Common myeloid progenitor, CD34-positive (primary cell): Measurements from ENCODE around the gene MMS19.
"Not testable (repeated sequence)": the region's sequence is repeated elsewhere in the genome, so short reads cannot be mapped to it uniquely, and the experiment has no call there.

ENCODE experiments used
- CTCF ChIA-PET: fragments of 350-600 bp; sonication (Branson Sonifier 250); formaldehyde crosslinking; loops from one replicate; lab custom pipeline; 2021; ENCODE audit warnings: antibody characterized with exemption; lab: Charles Lee
- POLR2A ChIA-PET: fragments of 350-600 bp; sonication (Branson Sonifier 250); formaldehyde crosslinking; loops from one replicate; lab custom pipeline; 2021; ENCODE audit warnings: antibody characterized with exemption; lab: Charles Lee
- DNase-seq, 3 donors: peaks; one replicate each; pipeline versions ENCODE4 v3.0.0 to v3.0.0-alpha.2; 2013
- H3K27ac ChIP-seq, 2 experiments: 1 replicate in 1 of 2; 2 replicates in 1 of 2; pipeline ENCODE4 v1.7.0; 2013; ENCODE audit warnings: inconsistent platforms in 2 of 2, low read length in 2 of 2, mild to moderate bottlenecking in 2 of 2, low read depth in 1 of 2, moderate library complexity in 1 of 2; ENCODE audit not compliant: severe bottlenecking in 2 of 2, insufficient read depth in 1 of 2, poor library complexity in 1 of 2
- H3K27me3 ChIP-seq, 5 experiments: replicated peaks in 2 of 5; 1 replicate in 3 of 5; 2 replicates in 2 of 5; pipeline versions ENCODE4 v1.6.1 to v1.7.0; 2013; ENCODE audit warnings: low read length in 4 of 5, mild to moderate bottlenecking in 2 of 5, moderate library complexity in 2 of 5, inconsistent platforms in 1 of 5; ENCODE audit not compliant: insufficient read depth in 5 of 5, control insufficient read depth in 4 of 5
- H3K36me3 ChIP-seq, 4 experiments: 1 replicate in 2 of 4; 2 replicates in 2 of 4; pipeline versions ENCODE4 v1.6.1 to v1.7.0; 2013; ENCODE audit warnings: low read length in 3 of 4, control low read depth in 1 of 4, mild to moderate bottlenecking in 1 of 4; ENCODE audit not compliant: control insufficient read depth in 4 of 4, insufficient read depth in 4 of 4
- H3K4me1 ChIP-seq, 4 experiments: 1 replicate in 3 of 4; 2 replicates in 1 of 4; pipeline versions ENCODE4 v1.6.1 to v1.7.1; 2013; ENCODE audit warnings: low read length in 3 of 4, mild to moderate bottlenecking in 3 of 4, control low read depth in 1 of 4, inconsistent platforms in 1 of 4, moderate library complexity in 1 of 4; ENCODE audit not compliant: control insufficient read depth in 4 of 4, insufficient read depth in 4 of 4; ENCODE audit errors: control extremely low read depth in 1 of 4
- H3K4me3 ChIP-seq, 7 experiments: 1 replicate in 4 of 7; 2 replicates in 3 of 7; pipeline versions ENCODE4 v1.5.1 to v1.7.0; 2013; ENCODE audit warnings: mild to moderate bottlenecking in 7 of 7, low read length in 6 of 7, moderate library complexity in 6 of 7, inconsistent platforms in 2 of 7, low read depth in 2 of 7, control low read depth in 1 of 7; ENCODE audit not compliant: insufficient read depth in 4 of 7, control insufficient read depth in 1 of 7; ENCODE audit errors: extremely low read depth in 1 of 7
- H3K9me3 ChIP-seq, 5 experiments: 1 replicate in 4 of 5; 2 replicates in 1 of 5; pipeline versions ENCODE4 v1.6.1 to v1.7.1; 2013; ENCODE audit warnings: low read length in 4 of 5, mild to moderate bottlenecking in 2 of 5, inconsistent platforms in 1 of 5, low read depth in 1 of 5, moderate library complexity in 1 of 5; ENCODE audit not compliant: control insufficient read depth in 4 of 5, insufficient read depth in 2 of 5; ENCODE audit errors: control extremely low read depth in 1 of 5
- WGBS: methylation state at CpG from one replicate; pipeline ENCODE4 v1.1.5; 2013; ENCODE audit not compliant: insufficient coverage; 5-methylcytosine and 5-hydroxymethylcytosine counted together

Gene MMS19

GRCh38 chr10:97434055-97434454 is 64.2 kb downstream of the MMS19 start:
- POLR2A ChIA-PET: no interaction called here
- CTCF ChIA-PET: interaction anchor here (1.1 to 2.2 kb wide), 4 partner anchors 9 to 33 kb away, joined by 3 to 10 read pairs (median 3); partner anchors contain the start of gene RRP12
- H3K9me3 ChIP-seq: no peaks in the 10 kb centered on the region
- no peak for DNase-seq
- H3K4me3 ChIP-seq: no peak overlapping the region
- peaks cover 11 to 70% (median 58%) of the 10 kb centered on the region in 4 experiments for H3K36me3 ChIP-seq
- no peaks in the 10 kb centered on the region for H3K27me3 ChIP-seq
- H3K4me1 ChIP-seq: peaks cover 0 to 3% (median 0%) of the 10 kb centered on the region in 4 experiments
- no peak overlapping the region for H3K27ac ChIP-seq

DNA sequence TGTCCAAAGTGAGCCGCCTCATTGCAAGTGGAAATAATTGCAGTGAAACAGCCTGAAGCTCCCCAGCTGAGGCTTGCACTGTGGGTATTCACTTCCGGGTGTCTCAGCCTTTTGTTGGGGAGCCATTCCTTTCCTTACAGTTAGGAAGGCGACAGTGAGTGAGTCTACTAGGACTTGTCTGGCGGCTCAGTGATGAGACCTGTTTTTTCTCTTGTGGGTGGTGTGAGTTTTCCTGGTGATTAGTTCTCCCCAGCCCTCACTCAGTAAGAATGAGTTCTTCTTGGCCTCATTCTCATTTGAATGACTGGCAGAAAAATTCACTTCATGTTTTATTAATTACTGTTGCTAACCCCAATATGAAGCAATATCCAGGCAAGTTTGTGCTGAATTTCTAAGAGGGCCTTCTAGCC is 69.6 kb downstream of the MMS19 start:
- Histone ChIP-seq H3K9me3 (no peaks in the 10 kb centered on the region), H3K36me3 (peaks cover 5 to 47% (median 29%) of the 10 kb centered on the region in 4 experiments), H3K4me1 (peaks cover 10 to 34% (median 21%) of the 10 kb centered on the region in 4 experiments), H3K4me3 (peak overlapping the region in 1 of 7 experiments; percentile 14), H3K27me3 (no peaks in the 10 kb centered on the region), H3K27ac (peak overlapping the region in 1 of 2 experiments; percentile 31)
- 90% methylated on average over 4 of the region's 4 CpGs for WGBS
- no peak for DNase-seq
- POLR2A ChIA-PET: no interaction called here
- CTCF ChIA-PET: interaction anchor here (1.3 kb wide), 1 partner anchor 16 kb away, joined by 3 read pairs; no protein-coding TSS in a partner anchor

- 100% methylated on average over 4 of the region's 9 CpGs for WGBS
- H3K9me3 ChIP-seq: no peaks in the 10 kb centered on the region
- no peak for DNase-seq
These were observed 70.5 kb downstream of the MMS19 start for GRCh38 chr10:97427571-97428179.

DNA sequence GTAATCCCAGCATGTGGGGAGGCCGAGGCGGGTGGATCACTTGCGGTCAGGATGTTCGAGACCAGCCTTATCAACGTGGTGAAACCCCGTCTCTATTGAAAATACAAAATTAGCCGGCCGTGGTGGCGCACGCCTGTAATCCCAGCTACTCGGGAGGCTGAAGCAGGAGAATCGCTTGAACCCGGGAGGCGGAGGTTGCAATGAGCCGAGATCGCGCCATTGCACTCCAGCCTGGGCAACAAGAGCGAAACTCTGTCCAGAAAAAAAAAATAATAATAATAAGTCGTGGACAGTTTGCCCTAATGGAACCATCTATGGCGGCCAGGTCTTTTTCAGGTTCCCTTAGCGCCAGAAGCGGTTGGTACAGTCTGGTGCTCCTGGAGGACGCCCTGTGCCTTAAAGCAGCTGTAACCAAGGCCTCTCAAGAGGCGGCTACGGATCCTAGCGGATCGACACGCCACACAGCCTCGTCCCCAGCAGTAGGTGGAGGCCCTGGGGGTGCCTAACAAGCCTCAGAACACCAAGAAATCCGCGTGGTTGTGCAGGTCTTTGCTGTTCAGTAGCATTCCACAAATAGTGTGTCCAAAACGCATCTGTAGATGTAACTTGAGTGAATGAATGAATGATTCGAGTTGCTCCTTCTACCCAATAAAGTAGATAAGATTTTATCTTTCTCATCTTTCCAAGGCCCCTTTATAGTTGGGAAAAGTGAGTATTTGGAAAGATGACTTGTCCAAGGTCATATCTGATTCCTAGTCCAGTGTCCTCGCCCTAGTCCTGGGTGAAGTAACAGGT is 71.2 kb downstream of the MMS19 start:
- Histone ChIP-seq H3K27me3 (no peaks in the 10 kb centered on the region), H3K4me1 (peaks cover 10 to 40% (median 21%) of the 10 kb centered on the region in 4 experiments), H3K9me3 (no peaks in the 10 kb centered on the region), H3K36me3 (peaks cover 5 to 40% (median 22%) of the 10 kb centered on the region in 4 experiments), H3K4me3 (peak overlapping the region; percentile 78 to 97 (median 88)), H3K27ac (peak overlapping the region in 1 of 2 experiments; percentile 75)
- 49% methylated on average over 20 of the region's 34 CpGs for WGBS
- peak in 2 of 3 donors; percentile 28 to 29 for DNase-seq
- ChIA-PET POLR2A (no interaction called here), CTCF (interaction anchor here (1.7 kb wide), 1 partner anchor 26 kb away, joined by 5 read pairs; no protein-coding TSS in a partner anchor)

More at GRCh38 chr10:97427571-97428179, 70.5 kb downstream of the MMS19 start:
- Histone ChIP-seq H3K4me3 (peak overlapping the region in 4 of 7 experiments; percentile 79 to 97 (median 93)), H3K27ac (peak overlapping the region in 1 of 2 experiments; percentile 35), H3K4me1 (peaks cover 10 to 40% (median 21%) of the 10 kb centered on the region in 4 experiments), H3K36me3 (peaks cover 5 to 43% (median 25%) of the 10 kb centered on the region in 4 experiments), H3K27me3 (no peaks in the 10 kb centered on the region)
- ChIA-PET CTCF (interaction anchor here (1.7 kb wide), 1 partner anchor 27 kb away, joined by 5 read pairs; no protein-coding TSS in a partner anchor), POLR2A (no interaction called here)

DNA sequence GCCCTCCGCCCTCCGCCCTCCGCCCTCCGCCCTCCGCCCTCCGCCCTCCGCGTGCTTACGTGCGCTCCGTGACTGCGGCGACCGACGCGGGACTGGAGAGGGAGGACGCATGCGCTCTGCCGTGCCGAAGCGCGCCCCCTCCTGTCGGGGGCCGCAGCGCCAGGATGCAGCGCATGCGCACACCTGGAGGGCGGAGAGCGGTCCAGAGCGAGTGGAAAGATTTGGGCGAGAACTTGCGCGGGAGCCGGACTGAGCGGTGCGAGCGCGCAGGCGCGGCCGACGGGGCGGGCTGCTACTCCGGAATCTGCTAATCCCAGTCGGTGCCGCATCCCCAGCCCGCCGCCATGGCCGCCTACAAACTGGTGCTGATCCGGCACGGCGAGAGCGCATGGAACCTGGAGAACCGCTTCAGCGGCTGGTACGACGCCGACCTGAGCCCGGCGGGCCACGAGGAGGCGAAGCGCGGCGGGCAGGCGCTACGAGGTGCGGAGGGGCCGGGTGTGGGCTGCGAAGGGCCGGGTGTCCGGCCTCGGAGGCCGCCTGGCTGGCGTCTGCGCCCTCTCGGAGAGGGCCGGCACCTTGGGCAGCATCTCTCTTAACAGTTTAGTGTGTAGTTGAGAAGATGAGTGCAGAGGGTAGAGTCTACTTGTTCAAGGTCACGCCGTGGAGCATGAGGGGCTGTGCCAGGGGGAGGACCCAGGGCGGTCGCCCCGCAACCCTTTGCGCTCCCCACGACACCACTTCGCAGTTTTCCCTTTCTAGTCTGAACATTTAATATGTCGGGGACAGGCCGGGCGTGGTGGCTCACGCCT is 72.1 kb downstream of the MMS19 start, which contains the start of gene PGAM1:
Gene PGAM1, plus strand, starts transcription at position 228 of the 812 bp plus-strand sequence. Its CDS starts 117 bp downstream, at position 345.
- Histone ChIP-seq H3K36me3 (peaks cover 3 to 32% (median 14%) of the 10 kb centered on the region in 4 experiments), H3K27me3 (no peaks in the 10 kb centered on the region), H3K27ac (peak within 1 kb of the TSS in 1 of 2 experiments; percentile 75), H3K4me1 (peaks cover 10 to 40% (median 21%) of the 10 kb centered on the region in 4 experiments), H3K4me3 (peak within 1 kb of the TSS; percentile 78 to 97 (median 88)), H3K9me3 (no peaks in the 10 kb centered on the region)
- 1% methylated on average over 29 of the region's 90 CpGs for WGBS
- DNase-seq: peak; percentile 94 to 97 (median 95)
- ChIA-PET POLR2A (interaction anchor here (0.5 kb wide), 1 partner anchor 256 kb away, joined by 3 read pairs; no protein-coding TSS in a partner anchor), CTCF (interaction anchor here (1.7 kb wide), 1 partner anchor 26 kb away, joined by 5 read pairs; no protein-coding TSS in a partner anchor)

DNA sequence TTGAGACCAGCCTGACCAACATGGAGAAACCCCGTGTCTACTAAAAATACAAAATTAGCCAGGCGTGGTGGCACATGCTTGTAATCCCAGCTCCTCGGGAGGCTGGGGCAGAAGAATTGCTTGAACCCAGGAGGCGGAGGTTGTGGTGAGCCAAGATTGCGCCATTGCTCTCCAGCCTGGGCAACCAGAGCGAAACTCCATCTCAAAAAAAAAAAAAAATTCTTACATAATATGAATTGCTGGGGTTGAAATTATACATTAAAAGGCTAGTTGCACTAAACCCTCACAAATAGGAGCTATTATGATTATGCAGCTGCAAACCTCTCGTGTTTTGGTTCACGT is 74.5 kb downstream of the MMS19 start:
- Histone ChIP-seq H3K36me3 (peaks cover 0 to 12% (median 2%) of the 10 kb centered on the region in 4 experiments), H3K4me1 (peaks cover 10 to 44% (median 26%) of the 10 kb centered on the region in 4 experiments)
- H3K27ac ChIP-seq, H3K9me3 ChIP-seq, H3K4me3 ChIP-seq, POLR2A ChIA-PET, H3K27me3 ChIP-seq, DNase-seq: not testable (repeated sequence)
- WGBS: 100% methylated on average over 1 of the region's 8 CpGs
- CTCF ChIA-PET: interaction anchor here (3.1 to 8.6 kb wide), 2 partner anchors 10 to 16 kb away, joined by 16 to 71 read pairs; no protein-coding TSS in a partner anchor
